Astrocyte (in vitro differentiated cells and primary cell): Measurements from ENCODE around the gene SGPP1. TPM values are rescaled to one million over a fixed set of nuclear protein-coding genes. Genes with fewer than 3 reads are reported as not detected.

Source experiments
- DNase-seq: peaks from one replicate; pipeline ENCODE4 v3.0.0-alpha.2; 2010; ENCODE audit warnings: low read depth
- FAIRE-seq: peaks from 2 replicates; lab custom pipeline; 2011; peaks lifted over from hg19 to GRCh38; lab: Jason Lieb, UNC
- H2AFZ ChIP-seq: 2 replicates; pipeline ENCODE4 v1.6.0; 2012; ENCODE audit warnings: low read depth, low read length, inconsistent platforms
- H3K27ac ChIP-seq: 2 replicates; pipeline ENCODE4 v1.5.1; 2011; ENCODE audit warnings: low read depth, low read length, inconsistent platforms
- H3K27me3 ChIP-seq: 2 replicates; pipeline ENCODE4 v1.6.0; 2011; ENCODE audit warnings: low read length, inconsistent platforms; ENCODE audit not compliant: insufficient read depth
- H3K36me3 ChIP-seq: 2 replicates; pipeline ENCODE4 v1.5.1; 2011; ENCODE audit warnings: low read length, inconsistent platforms; ENCODE audit not compliant: insufficient read depth
- H3K4me1 ChIP-seq: 2 replicates; pipeline ENCODE4 v1.5.1; 2011; ENCODE audit warnings: low read length, inconsistent platforms; ENCODE audit not compliant: insufficient read depth
- H3K4me2 ChIP-seq: 2 replicates; pipeline ENCODE4 v1.6.0; 2012; ENCODE audit warnings: low read length, inconsistent platforms
- H3K4me3 ChIP-seq: 2 replicates; pipeline ENCODE4 v1.5.1; 2011; ENCODE audit warnings: low read depth, mild to moderate bottlenecking, low read length, inconsistent platforms; ENCODE audit not compliant: insufficient read depth
- H3K79me2 ChIP-seq: 2 replicates; pipeline ENCODE4 v1.6.0; 2012; ENCODE audit warnings: mild to moderate bottlenecking, low read length, inconsistent platforms; ENCODE audit not compliant: insufficient read depth
- H3K9ac ChIP-seq: 2 replicates; pipeline ENCODE4 v1.6.0; 2012; ENCODE audit warnings: mild to moderate bottlenecking, low read length, inconsistent platforms
- H3K9me3 ChIP-seq: 2 replicates; pipeline ENCODE4 v1.5.1; 2012; ENCODE audit warnings: low read depth, mild to moderate bottlenecking, low read length, inconsistent platforms; ENCODE audit not compliant: insufficient read depth
- H4K20me1 ChIP-seq: 2 replicates; pipeline ENCODE4 v1.6.0; 2012; ENCODE audit warnings: low read length, inconsistent platforms; ENCODE audit not compliant: insufficient read depth
- H3K27ac Mint-ChIP-seq: one replicate; pipeline ENCODE4 v1.8.0; 2021; ENCODE audit warnings: mild to moderate bottlenecking, mixed read lengths; ENCODE audit not compliant: unreplicated experiment
- H3K27me3 Mint-ChIP-seq: one replicate; pipeline ENCODE4 v1.8.0; 2021; ENCODE audit warnings: low read depth, mixed read lengths; ENCODE audit not compliant: unreplicated experiment
- H3K36me3 Mint-ChIP-seq: one replicate; pipeline ENCODE4 v1.8.0; 2021; ENCODE audit warnings: low read depth, mixed read lengths; ENCODE audit not compliant: unreplicated experiment
- H3K4me1 Mint-ChIP-seq: one replicate; pipeline ENCODE4 v1.8.0; 2021; ENCODE audit warnings: low read depth, mixed read lengths; ENCODE audit not compliant: unreplicated experiment
- H3K4me3 Mint-ChIP-seq: one replicate; pipeline ENCODE4 v1.8.0; 2021; ENCODE audit warnings: mild to moderate bottlenecking, moderate library complexity, mixed read lengths; ENCODE audit not compliant: unreplicated experiment
- H3K9me3 Mint-ChIP-seq: one replicate; pipeline ENCODE4 v1.8.0; 2021; ENCODE audit warnings: mild to moderate bottlenecking, mixed read lengths; ENCODE audit not compliant: unreplicated experiment
- EZH2 ChIP-seq: IDR thresholded peaks from 2 replicates; pipeline ENCODE4 v1.6.1; 2012; ENCODE audit warnings: mild to moderate bottlenecking, low read length, inconsistent platforms; ENCODE audit not compliant: insufficient read depth
- total RNA-seq: library from RNA; stranded (reverse); gene quantifications from 2 replicates; pipeline ENCODE4 v1.2.1, GENCODE V29; 2021
- TF ChIP-seq, protein P1 (sequence below): IDR thresholded peaks from 2 replicates; pipeline ENCODE4 v1.5.1; 2011; ENCODE audit warnings: low read depth, mild to moderate bottlenecking, inconsistent platforms, low read length, moderate library complexity; ENCODE audit not compliant: insufficient read depth

The SGPP1 gene
- total RNA-seq, 1 donor from 2014 or later = 13.9 TPM

DNA sequence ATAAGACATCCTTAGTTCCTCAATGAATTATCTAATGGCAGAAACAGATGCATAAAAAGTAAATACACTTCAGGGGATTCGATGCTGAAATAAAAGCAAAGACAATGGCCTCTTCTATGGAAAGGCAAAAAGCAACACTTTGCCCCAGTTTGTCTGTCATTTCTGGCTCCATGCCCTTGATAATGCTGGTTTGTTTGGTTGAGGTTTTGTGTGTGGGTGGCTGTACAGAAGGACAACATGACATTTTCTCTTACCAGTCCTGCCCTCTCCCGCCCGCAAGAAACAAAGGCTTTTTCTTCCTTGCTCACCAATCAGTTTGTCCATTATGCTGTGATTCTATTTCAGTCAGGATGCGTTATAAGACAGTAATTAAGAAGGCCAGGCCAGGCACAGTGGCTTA is 68.1 kb downstream of the SGPP1 start:
- peaks cover 3% of the 10 kb centered on the region for H3K9me3 ChIP-seq
- H3K9me3 Mint-ChIP-seq = no peaks in the 10 kb centered on the region
- H3K4me1 ChIP-seq = no peaks in the 10 kb centered on the region
- H3K27me3 ChIP-seq = no peaks in the 10 kb centered on the region
- TF ChIP-seq, protein P1, sequence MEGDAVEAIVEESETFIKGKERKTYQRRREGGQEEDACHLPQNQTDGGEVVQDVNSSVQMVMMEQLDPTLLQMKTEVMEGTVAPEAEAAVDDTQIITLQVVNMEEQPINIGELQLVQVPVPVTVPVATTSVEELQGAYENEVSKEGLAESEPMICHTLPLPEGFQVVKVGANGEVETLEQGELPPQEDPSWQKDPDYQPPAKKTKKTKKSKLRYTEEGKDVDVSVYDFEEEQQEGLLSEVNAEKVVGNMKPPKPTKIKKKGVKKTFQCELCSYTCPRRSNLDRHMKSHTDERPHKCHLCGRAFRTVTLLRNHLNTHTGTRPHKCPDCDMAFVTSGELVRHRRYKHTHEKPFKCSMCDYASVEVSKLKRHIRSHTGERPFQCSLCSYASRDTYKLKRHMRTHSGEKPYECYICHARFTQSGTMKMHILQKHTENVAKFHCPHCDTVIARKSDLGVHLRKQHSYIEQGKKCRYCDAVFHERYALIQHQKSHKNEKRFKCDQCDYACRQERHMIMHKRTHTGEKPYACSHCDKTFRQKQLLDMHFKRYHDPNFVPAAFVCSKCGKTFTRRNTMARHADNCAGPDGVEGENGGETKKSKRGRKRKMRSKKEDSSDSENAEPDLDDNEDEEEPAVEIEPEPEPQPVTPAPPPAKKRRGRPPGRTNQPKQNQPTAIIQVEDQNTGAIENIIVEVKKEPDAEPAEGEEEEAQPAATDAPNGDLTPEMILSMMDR = no peak
- TF ChIP-seq EZH2 = no peak
- no peak for FAIRE-seq
- no peaks in the 10 kb centered on the region for H3K79me2 ChIP-seq
- H3K27me3 Mint-ChIP-seq = no peaks in the 10 kb centered on the region
- DNase-seq = peak; percentile 41
- H3K27ac Mint-ChIP-seq = no peak overlapping the region
- H4K20me1 ChIP-seq = no peaks in the 10 kb centered on the region
- no peak overlapping the region for H3K4me3 Mint-ChIP-seq
- H3K9ac ChIP-seq = no peak overlapping the region
- H3K36me3 Mint-ChIP-seq = peaks cover 2% of the 10 kb centered on the region
- H3K4me1 Mint-ChIP-seq = no peaks in the 10 kb centered on the region
- no peak overlapping the region for H3K27ac ChIP-seq
- peak overlapping the region; percentile 1 for H3K4me2 ChIP-seq
- H3K36me3 ChIP-seq = no peaks in the 10 kb centered on the region
- no peak overlapping the region for H2AFZ ChIP-seq
- no peak overlapping the region for H3K4me3 ChIP-seq

DNA sequence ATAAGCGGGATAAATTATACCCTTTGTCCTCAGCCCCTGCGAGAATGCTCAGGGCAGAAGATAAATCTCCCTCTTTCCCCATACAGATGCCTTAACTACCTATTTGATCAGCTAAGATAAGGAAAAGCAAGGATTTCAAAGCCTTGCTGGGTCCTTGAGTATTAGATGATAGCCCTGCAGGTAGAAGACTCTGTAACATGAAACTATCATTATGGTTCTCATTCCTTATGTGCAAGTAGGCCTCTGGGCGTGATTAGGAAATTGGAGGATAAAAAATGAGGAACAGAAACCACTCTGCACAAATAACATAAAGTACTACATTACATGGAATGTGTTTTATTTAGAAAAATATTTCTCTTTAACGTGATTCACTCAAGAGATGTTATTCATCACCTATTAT is 71.7 kb downstream of the SGPP1 start:
- H3K9ac ChIP-seq = no peak overlapping the region
- Mint-ChIP-seq H3K27me3 (no peaks in the 10 kb centered on the region), H3K27ac (no peak overlapping the region), H3K4me1 (no peaks in the 10 kb centered on the region), H3K4me3 (no peak overlapping the region), H3K36me3 (no peaks in the 10 kb centered on the region), H3K9me3 (no peaks in the 10 kb centered on the region)
- H3K9me3 ChIP-seq = no peaks in the 10 kb centered on the region
- H2AFZ ChIP-seq = no peak overlapping the region
- H3K79me2 ChIP-seq = no peaks in the 10 kb centered on the region
- H3K27me3 ChIP-seq = no peaks in the 10 kb centered on the region
- H3K4me3 ChIP-seq = no peak overlapping the region
- no peaks in the 10 kb centered on the region for H4K20me1 ChIP-seq
- no peaks in the 10 kb centered on the region for H3K36me3 ChIP-seq
- DNase-seq (no peak), FAIRE-seq (no peak)
- no peak overlapping the region for H3K27ac ChIP-seq
- no peaks in the 10 kb centered on the region for H3K4me1 ChIP-seq
- TF ChIP-seq, protein P1 = no peak
- TF ChIP-seq EZH2 = no peak
- H3K4me2 ChIP-seq = no peak overlapping the region

DNA sequence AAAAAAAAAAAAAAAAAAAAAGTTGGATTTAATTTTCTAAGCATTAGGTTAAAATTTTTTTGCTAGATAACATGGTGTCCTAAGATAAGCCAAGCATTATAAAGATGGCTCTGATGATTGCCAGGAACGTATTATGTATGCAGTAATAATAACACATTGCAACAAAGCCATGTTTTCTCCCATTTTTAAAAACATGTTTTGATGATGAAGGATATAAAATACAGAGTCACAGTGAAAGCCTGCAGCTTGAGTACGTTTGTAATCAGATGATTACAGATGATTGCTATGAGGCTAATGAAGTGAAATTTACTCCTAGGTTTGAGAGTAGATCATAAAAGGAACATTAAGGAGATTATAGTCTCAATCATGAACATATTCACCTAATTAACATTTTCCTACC is 72.9 kb downstream of the SGPP1 start:
- H3K27me3 ChIP-seq = no peaks in the 10 kb centered on the region
- no peaks in the 10 kb centered on the region for H3K36me3 ChIP-seq
- no peak overlapping the region for H3K27ac ChIP-seq
- peaks cover 6% of the 10 kb centered on the region for H3K4me1 Mint-ChIP-seq
- H2AFZ ChIP-seq = no peak overlapping the region
- no peak overlapping the region for H3K9ac ChIP-seq
- no peaks in the 10 kb centered on the region for H3K79me2 ChIP-seq
- FAIRE-seq (no peak), DNase-seq (no peak)
- H3K27ac Mint-ChIP-seq = no peak overlapping the region
- H3K4me3 ChIP-seq = no peak overlapping the region
- H3K4me2 ChIP-seq = no peak overlapping the region
- H3K9me3 ChIP-seq = no peaks in the 10 kb centered on the region
- no peak overlapping the region for H3K4me3 Mint-ChIP-seq
- no peak for TF ChIP-seq EZH2
- TF ChIP-seq, protein P1 = no peak
- H4K20me1 ChIP-seq = no peaks in the 10 kb centered on the region
- no peaks in the 10 kb centered on the region for H3K36me3 Mint-ChIP-seq
- no peaks in the 10 kb centered on the region for H3K4me1 ChIP-seq
- H3K9me3 Mint-ChIP-seq = no peaks in the 10 kb centered on the region
- no peaks in the 10 kb centered on the region for H3K27me3 Mint-ChIP-seq
